Hepatocyte (in vitro differentiated cells): ENCODE data around the gene PLSCR4. TPM values are rescaled to one million over a fixed set of nuclear protein-coding genes. Genes with fewer than 3 reads are reported as not detected.

Experiments
- DNase-seq: peaks from one replicate; pipeline ENCODE4 v3.0.0-alpha.2; 2016; ENCODE audit warnings: low spot score
- H2AFZ ChIP-seq: fragments of 200-600 bp; sonication (generic); 2 replicates; pipeline ENCODE4 v1.6.0; 2016; ENCODE audit warnings: antibody characterized with exemption, mild to moderate bottlenecking
- H3K27ac ChIP-seq: fragments of 200-600 bp; sonication (generic); 2 replicates; pipeline ENCODE4 v1.5.1; 2016; ENCODE audit warnings: mild to moderate bottlenecking
- H3K27me3 ChIP-seq: fragments of 200-600 bp; sonication (generic); 2 replicates; pipeline ENCODE4 v1.6.1; 2016
- H3K36me3 ChIP-seq: fragments of 200-600 bp; sonication (generic); replicated peaks from 2 replicates; pipeline ENCODE4 v1.5.1; 2016; ENCODE audit warnings: low read depth; ENCODE audit not compliant: insufficient read depth
- H3K4me1 ChIP-seq: fragments of 200-600 bp; sonication (generic); 2 replicates; pipeline ENCODE4 v1.5.1; 2016; ENCODE audit warnings: mild to moderate bottlenecking, moderate library complexity; ENCODE audit not compliant: insufficient read depth
- H3K4me2 ChIP-seq: fragments of 200-600 bp; sonication (generic); 2 replicates; pipeline ENCODE4 v1.6.0; 2016
- H3K4me3 ChIP-seq: fragments of 200-600 bp; sonication (generic); 2 replicates; pipeline ENCODE4 v1.5.1; 2016; ENCODE audit warnings: mild to moderate bottlenecking
- H3K79me2 ChIP-seq: fragments of 200-600 bp; sonication (generic); 2 replicates; pipeline ENCODE4 v1.6.0; 2017; ENCODE audit warnings: mild to moderate bottlenecking
- H3K9me2 ChIP-seq: fragments of 200-600 bp; sonication (generic); replicated peaks from 2 replicates; pipeline ENCODE4 v1.6.0; 2017; ENCODE audit warnings: mild to moderate bottlenecking; ENCODE audit not compliant: insufficient read depth
- H3K9me3 ChIP-seq: fragments of 200-600 bp; sonication (generic); 2 replicates; pipeline ENCODE4 v1.5.1; 2016; ENCODE audit warnings: low read depth, mild to moderate bottlenecking
- H4K20me1 ChIP-seq: fragments of 200-600 bp; sonication (generic); 2 replicates; pipeline ENCODE4 v1.6.0; 2016; ENCODE audit warnings: mild to moderate bottlenecking; ENCODE audit not compliant: insufficient read depth, poor library complexity, severe bottlenecking
- CTCF ChIP-seq: fragments of 200-600 bp; sonication (generic); IDR thresholded peaks from 2 replicates; pipeline ENCODE4 v1.5.1; 2016; ENCODE audit warnings: antibody characterized with exemption, mild to moderate bottlenecking; ENCODE audit not compliant: poor library complexity
- EZH2 ChIP-seq: fragments of 200-600 bp; sonication (generic); IDR thresholded peaks from 2 replicates; pipeline ENCODE4 v1.6.1; 2016; ENCODE audit warnings: antibody characterized with exemption, mild to moderate bottlenecking, borderline replicate concordance
- EZH2phosphoT487 ChIP-seq: fragments of 200-600 bp; sonication (generic); IDR thresholded peaks from one replicate; pipeline ENCODE4 v1.6.1; 2018; ENCODE audit warnings: antibody characterized with exemption, mild to moderate bottlenecking, low read depth, moderate library complexity; ENCODE audit not compliant: unreplicated experiment, severe bottlenecking
- WGBS: methylation state at CpG from one replicate; pipeline ENCODE4 v1.1.6; 2016; ENCODE audit warnings: low lambda C conversion rate; ENCODE audit errors: missing lambda C conversion rate; 5-methylcytosine and 5-hydroxymethylcytosine counted together
- polyA plus RNA-seq: library from polyadenylated mRNA; unstranded; fragments of >200 nt; fragmentation: Nextera tagmentation; extraction: Ambion mirVana; gene quantifications from 2 replicates; pipeline ENCODE4 v1.2.1, GENCODE V29; 2016
- total RNA-seq: library from RNA; depleted of rRNA; stranded (reverse); fragments of >200 nt; gene quantifications from 2 replicates; pipeline ENCODE4 v1.2.3, GENCODE V29; 2014

PLSCR4 gene
- total and polyA plus RNA-seq, 2 experiments from 2014 or later, result 11.3 to 23.3 TPM

DNA sequence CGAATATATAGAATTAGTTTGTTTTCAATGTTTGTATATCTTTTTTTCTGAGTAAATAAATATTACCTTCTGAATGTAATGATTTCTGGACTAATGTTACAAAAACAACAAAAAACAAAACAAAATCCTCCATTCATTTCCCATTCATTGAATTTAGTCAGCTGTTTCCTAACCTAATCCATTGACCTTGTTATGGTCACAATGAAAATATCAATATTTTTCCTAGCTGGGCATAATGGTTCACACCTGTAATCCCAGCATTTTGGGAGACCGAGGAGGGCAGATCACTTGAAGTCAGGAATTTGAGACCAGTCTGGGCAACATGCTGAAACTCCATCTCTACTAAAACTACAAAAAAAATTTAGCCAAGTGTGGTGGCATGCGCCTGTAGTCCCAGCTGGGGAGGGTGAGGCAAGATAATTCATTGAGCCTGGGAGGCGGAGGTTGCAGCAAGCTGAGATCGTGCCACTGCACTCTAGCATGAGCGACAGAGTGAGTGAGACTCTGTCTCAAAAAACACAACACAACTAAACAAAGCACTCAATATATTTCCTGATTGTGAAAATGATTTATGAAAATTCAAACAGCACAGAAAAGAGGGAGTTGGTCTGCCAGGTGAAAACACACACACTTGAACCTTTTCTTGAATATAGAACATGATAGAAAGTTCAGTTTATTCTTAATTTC is 23.0 kb upstream of the PLSCR4 start:
- Histone ChIP-seq H4K20me1 (no peaks in the 10 kb centered on the region), H2AFZ (no peak overlapping the region), H3K27me3 (no peaks in the 10 kb centered on the region), H3K36me3 (no peaks in the 10 kb centered on the region), H3K79me2 (no peaks in the 10 kb centered on the region), H3K27ac (no peak overlapping the region), H3K4me1 (no peaks in the 10 kb centered on the region), H3K4me2 (no peak overlapping the region), H3K4me3 (no peak overlapping the region), H3K9me2 (no peaks in the 10 kb centered on the region), H3K9me3 (no peaks in the 10 kb centered on the region)
- WGBS, result 96% methylated on average over 6 of the region's 6 CpGs
- TF ChIP-seq EZH2phosphoT487, result no peak
- TF ChIP-seq EZH2, result no peak
- no peak for TF ChIP-seq CTCF
- no peak for DNase-seq

- Histone ChIP-seq H3K36me3 (no peaks in the 10 kb centered on the region), H3K4me2 (no peak overlapping the region), H4K20me1 (no peaks in the 10 kb centered on the region), H3K9me2 (no peaks in the 10 kb centered on the region), H3K79me2 (no peaks in the 10 kb centered on the region), H3K27ac (no peak overlapping the region), H2AFZ (no peak overlapping the region), H3K4me1 (no peaks in the 10 kb centered on the region), H3K27me3 (no peaks in the 10 kb centered on the region), H3K9me3 (no peaks in the 10 kb centered on the region), H3K4me3 (no peak overlapping the region)
- no peak for DNase-seq
- TF ChIP-seq CTCF, result no peak
- no peak for TF ChIP-seq EZH2phosphoT487
- no peak for TF ChIP-seq EZH2
Observed at GRCh38 chr3:146271180-146271579, 20.3 kb upstream of the PLSCR4 start.

DNA sequence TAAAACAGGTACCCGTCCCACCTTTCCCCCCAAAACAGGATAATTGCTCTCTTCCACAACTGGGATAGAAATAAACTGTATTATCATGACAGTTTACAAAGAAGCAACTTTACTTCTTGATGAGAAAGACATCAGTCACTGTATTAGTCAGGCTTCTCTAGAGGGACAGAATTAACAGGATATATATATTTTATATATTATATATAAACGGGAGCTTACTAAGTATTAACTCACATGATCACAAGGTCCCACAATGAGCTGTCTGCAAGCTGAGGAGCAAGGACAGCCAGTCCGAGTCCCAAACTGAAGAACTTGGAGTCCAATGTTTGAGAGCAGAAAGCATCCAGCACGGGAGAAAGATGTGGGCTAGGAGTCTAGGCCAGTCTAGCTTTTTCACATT is 18.4 kb upstream of the PLSCR4 start:
- Histone ChIP-seq H3K79me2 (no peaks in the 10 kb centered on the region), H3K27ac (no peak overlapping the region), H4K20me1 (no peaks in the 10 kb centered on the region), H3K4me2 (no peak overlapping the region), H3K4me3 (no peak overlapping the region), H2AFZ (no peak overlapping the region), H3K4me1 (no peaks in the 10 kb centered on the region), H3K36me3 (no peaks in the 10 kb centered on the region), H3K27me3 (no peaks in the 10 kb centered on the region), H3K9me3 (no peaks in the 10 kb centered on the region), H3K9me2 (no peaks in the 10 kb centered on the region)
- 89% methylated on average over 4 of the region's 4 CpGs for WGBS
- TF ChIP-seq EZH2phosphoT487 (no peak), CTCF (no peak), EZH2 (no peak)
- no peak for DNase-seq
